NCI-H2107 treated with DMSO at 0.1 percent for 48 hours (cell line): Measurements from ENCODE around the gene TSHR.
"Not testable (repeated sequence)": the region's sequence is repeated elsewhere in the genome, so short reads cannot be mapped to it uniquely, and the experiment has no call there.

Experiments
- DNase-seq: peaks from one replicate; lab custom pipeline; 2025; ENCODE audit not compliant: unreplicated experiment; lab: John Stamatoyannopoulos, UW

TSHR gene

GRCh38 chr14:80955416-80955941, at the start of gene TSHR:
Gene TSHR, plus strand, starts transcription at chr14:80955621. Its CDS starts 60 bp downstream, at chr14:80955681.
- no peak for DNase-seq

- no peak for DNase-seq
Measured at GRCh38 chr14:80906336-80906735, 49.1 kb upstream of the TSHR start.

- DNase-seq, result no peak
Measured at GRCh38 chr14:80906946-80907345, 48.5 kb upstream of the TSHR start.

- DNase-seq, result not testable (repeated sequence)
Measured at GRCh38 chr14:80912013-80912412, 43.4 kb upstream of the TSHR start.

GRCh38 chr14:80919622-80920021, 35.8 kb upstream of the TSHR start:
- no peak for DNase-seq

GRCh38 chr14:80923368-80923767, 32.1 kb upstream of the TSHR start:
- peak; percentile 28 for DNase-seq

- DNase-seq, result no peak
Measured at GRCh38 chr14:80924365-80925103, 30.9 kb upstream of the TSHR start.

GRCh38 chr14:80926397-80927082, 28.9 kb upstream of the TSHR start:
- DNase-seq, result no peak

- DNase-seq, result no peak
Measured at GRCh38 chr14:80927083-80927989, 28.1 kb upstream of the TSHR start.

GRCh38 chr14:80930095-80930494, 25.3 kb upstream of the TSHR start:
- no peak for DNase-seq

- peak; percentile 4 for DNase-seq
Measured at GRCh38 chr14:80930836-80931389, 24.5 kb upstream of the TSHR start.

GRCh38 chr14:80933282-80933681, 22.1 kb upstream of the TSHR start:
- no peak for DNase-seq

GRCh38 chr14:80933686-80934085, 21.7 kb upstream of the TSHR start:
- DNase-seq, result no peak

- DNase-seq, result no peak
Measured at GRCh38 chr14:80940146-80940545, 15.3 kb upstream of the TSHR start.

- peak; percentile 99 for DNase-seq
Measured at GRCh38 chr14:80941241-80942185, 13.9 kb upstream of the TSHR start, which contains the start of gene CEP128. Gene CEP128, minus strand, starts transcription at chr14:80941738.

GRCh38 chr14:80942191-80942600, 13.2 kb upstream of the TSHR start:
- no peak for DNase-seq

- DNase-seq, result no peak
Measured at GRCh38 chr14:80944861-80945617, 10.4 kb upstream of the TSHR start.

- DNase-seq, result no peak
Measured at GRCh38 chr14:80946187-80946586, 9.2 kb upstream of the TSHR start.

GRCh38 chr14:80946797-80947196, 8.6 kb upstream of the TSHR start:
- no peak for DNase-seq
